SK-MEL-5 (cell line): Measurements from ENCODE around the gene MYO7A. TPM values are rescaled to one million over a fixed set of nuclear protein-coding genes. Genes with fewer than 3 reads are reported as not detected.

ENCODE experiments used
- DNase-seq: peaks from one replicate; pipeline ENCODE4 v3.0.0-alpha.2; 2016; ENCODE audit warnings: low read depth, low spot score
- in situ Hi-C: cut with HindIII; loops from 2 replicates; pipeline ENCODE4 v1.10.0; 2016; ENCODE audit warnings: low sequenced_read_pairs, high pct_unique_total_duplicates, low pct_unique_long_range_greater_than_20kb
- polyA plus RNA-seq, 2 experiments: library from polyadenylated mRNA; depleted of rRNA; stranded (reverse); fragments of >200 nt; gene quantifications; 2 replicates each; pipeline ENCODE4 v1.2.3, GENCODE V29; 2015
- total RNA-seq: library from RNA; depleted of rRNA; stranded (reverse); fragments of >200 nt; shearing (Covaris generic); gene quantifications from 2 replicates; pipeline ENCODE4 v1.2.3, GENCODE V29; 2014; rRNA removed

MYO7A gene
- 0.48 and 0.61 TPM in 2 replicates for total RNA-seq
- 0.68 and 0.73 TPM in 2 replicates for polyA plus RNA-seq (2015; cell fraction: cytosol; rRNA removed)
- polyA plus RNA-seq (2015; cell fraction: nucleus; rRNA removed), result 1.1 and 2.9 TPM in 2 replicates

- DNase-seq, result no peak
- in situ Hi-C loops, result no loop called here
Measured at GRCh38 chr11:77127920-77128691, at the start of gene MYO7A. MYO7A (plus strand) TSS chr11:77128246; CDS start chr11:77130635, 2,389 bp downstream.

GRCh38 chr11:77079666-77080065, 48.4 kb upstream of the MYO7A start:
- DNase-seq, result no peak
- in situ Hi-C loops, result no loop called here

- DNase-seq, result no peak
Measured at GRCh38 chr11:77080643-77081210, 47.3 kb upstream of the MYO7A start.

GRCh38 chr11:77081381-77081851, 46.6 kb upstream of the MYO7A start:
- DNase-seq, result no peak
- in situ Hi-C loops, result no loop called here

More at GRCh38 chr11:77080643-77081210, 47.3 kb upstream of the MYO7A start:
- in situ Hi-C loops, result no loop called here

GRCh38 chr11:77081976-77082836, 45.8 kb upstream of the MYO7A start:
- in situ Hi-C loops, result no loop called here
- no peak for DNase-seq

GRCh38 chr11:77082838-77083565, 45.0 kb upstream of the MYO7A start:
- in situ Hi-C loops, result no loop called here
- DNase-seq, result no peak

GRCh38 chr11:77083566-77084245, 44.3 kb upstream of the MYO7A start:
- DNase-seq, result no peak
- in situ Hi-C loops, result no loop called here

GRCh38 chr11:77084581-77085191, 43.4 kb upstream of the MYO7A start:
- in situ Hi-C loops, result no loop called here
- no peak for DNase-seq

- DNase-seq, result no peak
- in situ Hi-C loops, result no loop called here
Measured at GRCh38 chr11:77085652-77086051, 42.4 kb upstream of the MYO7A start.

GRCh38 chr11:77086521-77087472, 41.2 kb upstream of the MYO7A start:
- in situ Hi-C loops, result no loop called here
- peak; percentile 22 for DNase-seq

- DNase-seq, result no peak
- in situ Hi-C loops, result no loop called here
Measured at GRCh38 chr11:77087723-77088225, 40.3 kb upstream of the MYO7A start.

GRCh38 chr11:77088236-77089003, 39.6 kb upstream of the MYO7A start:
- in situ Hi-C loops, result no loop called here

GRCh38 chr11:77089004-77089545, 39.0 kb upstream of the MYO7A start:
- DNase-seq, result no peak
- in situ Hi-C loops, result no loop called here

More at GRCh38 chr11:77088236-77089003, 39.6 kb upstream of the MYO7A start:
- no peak for DNase-seq

- no peak for DNase-seq
- in situ Hi-C loops, result no loop called here
Measured at GRCh38 chr11:77090046-77090372, 38.0 kb upstream of the MYO7A start.
